GM19328 (cell line): Measurements from ENCODE around the gene ADAMTS2.
"Not testable (repeated sequence)": the region's sequence is repeated elsewhere in the genome, so short reads cannot be mapped to it uniquely, and the experiment has no call there.

Source experiments
- ATAC-seq: cut with Tn5 transposase; IDR thresholded peaks from one replicate; pipeline ENCODE4 v1.9.1; 2021; ENCODE audit warnings: mild to moderate bottlenecking, moderate library complexity; ENCODE audit not compliant: unreplicated experiment

The ADAMTS2 gene

DNA sequence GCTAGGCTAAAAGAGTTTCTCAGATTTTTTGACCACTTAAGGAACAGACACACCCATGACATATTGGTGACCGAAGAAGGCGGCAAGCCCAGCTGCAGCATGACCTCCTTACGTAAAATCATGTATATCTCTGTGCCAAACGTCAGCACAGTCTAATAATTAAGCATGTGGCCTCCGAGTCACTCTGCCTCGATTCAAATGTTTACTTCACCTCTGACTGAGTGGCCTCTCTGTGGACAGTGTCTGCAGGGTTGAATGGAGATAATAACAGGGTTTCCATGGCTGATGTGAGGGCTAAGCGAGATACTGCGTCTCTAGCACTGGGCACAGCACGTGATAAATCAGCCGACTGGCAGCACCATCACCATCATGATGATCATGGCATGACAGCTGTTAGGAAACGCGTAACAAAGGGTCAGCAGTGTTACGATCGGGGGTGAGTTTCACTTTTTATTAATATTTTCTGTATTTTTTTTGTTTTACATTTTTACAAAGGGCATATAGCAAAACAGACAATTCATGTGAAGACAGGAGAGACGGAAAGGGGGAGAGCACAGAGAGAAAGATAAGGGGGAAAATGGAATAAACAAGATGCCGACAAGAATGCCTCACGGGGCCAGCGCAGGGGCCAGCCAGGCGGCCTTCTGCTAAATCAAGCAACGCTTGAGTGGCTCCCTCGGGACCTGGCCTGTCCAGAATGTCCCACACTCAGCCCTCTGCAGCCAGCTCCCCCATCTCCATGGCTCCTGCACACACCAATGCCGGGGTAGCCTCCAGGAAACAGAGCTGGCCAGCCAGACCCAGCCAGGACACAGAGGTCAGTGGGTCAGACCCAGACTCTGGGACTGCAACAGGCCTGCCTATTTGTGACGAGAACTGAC, 60.3 kb downstream of the ADAMTS2 start:
- ATAC-seq = no peak

DNA sequence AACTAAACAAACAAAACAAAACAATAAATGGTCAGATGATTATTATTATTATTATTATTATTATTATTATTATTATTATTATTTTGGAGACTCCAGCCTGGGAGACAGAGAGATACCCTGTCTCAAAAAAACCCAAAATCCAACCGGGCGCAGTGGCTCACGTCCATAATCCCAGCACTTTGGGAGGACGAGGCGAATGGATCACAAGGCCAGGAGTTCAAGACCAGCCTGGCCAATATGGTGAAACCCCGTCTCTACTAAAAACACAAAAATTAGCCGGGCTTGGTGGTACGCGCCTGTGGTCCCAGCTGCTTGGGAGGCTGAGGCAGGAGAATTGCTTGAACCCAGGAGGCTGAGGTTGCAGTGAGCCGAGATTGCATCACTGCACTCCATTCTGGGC, 61.4 kb downstream of the ADAMTS2 start:
- ATAC-seq = not testable (repeated sequence)

DNA sequence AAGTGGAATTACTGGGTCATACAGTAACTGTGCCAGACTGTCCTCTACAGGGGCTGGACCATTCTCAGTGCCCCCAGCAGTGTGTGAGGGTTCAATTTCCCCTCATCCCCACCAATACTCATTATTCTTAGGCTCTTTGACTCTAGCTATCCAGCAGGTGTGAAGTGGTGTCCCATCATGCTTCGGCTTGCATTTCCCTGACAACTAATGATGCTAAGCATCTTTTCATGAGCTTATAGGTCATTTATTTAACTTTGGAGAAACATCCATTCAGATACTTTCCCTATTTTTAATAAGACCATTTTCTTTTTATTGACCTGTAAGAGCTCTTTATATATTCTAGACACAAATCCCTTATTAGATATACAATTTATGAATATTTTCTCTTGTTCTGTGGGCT, 63.6 kb downstream of the ADAMTS2 start:
- ATAC-seq = no peak

DNA sequence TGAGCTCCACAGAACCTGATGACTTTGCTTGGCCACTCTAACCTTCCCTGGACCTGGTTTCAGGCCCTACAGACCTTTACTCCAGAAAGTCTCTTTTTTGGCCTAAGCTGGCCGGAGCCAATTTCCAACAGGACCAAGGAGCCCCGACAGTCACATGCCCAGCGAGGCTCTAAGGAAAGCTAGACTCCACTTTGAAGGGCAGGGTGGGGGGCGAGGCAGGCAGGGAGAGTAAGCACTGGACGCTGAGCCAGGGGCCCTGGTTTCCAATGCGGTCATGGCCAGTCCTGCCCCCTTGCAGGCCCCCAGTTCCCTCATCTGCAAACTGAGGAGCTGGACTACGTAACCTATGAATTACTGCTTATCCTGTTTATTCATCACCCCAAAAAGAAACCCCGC, 65.2 kb downstream of the ADAMTS2 start:
- ATAC-seq = no peak

DNA sequence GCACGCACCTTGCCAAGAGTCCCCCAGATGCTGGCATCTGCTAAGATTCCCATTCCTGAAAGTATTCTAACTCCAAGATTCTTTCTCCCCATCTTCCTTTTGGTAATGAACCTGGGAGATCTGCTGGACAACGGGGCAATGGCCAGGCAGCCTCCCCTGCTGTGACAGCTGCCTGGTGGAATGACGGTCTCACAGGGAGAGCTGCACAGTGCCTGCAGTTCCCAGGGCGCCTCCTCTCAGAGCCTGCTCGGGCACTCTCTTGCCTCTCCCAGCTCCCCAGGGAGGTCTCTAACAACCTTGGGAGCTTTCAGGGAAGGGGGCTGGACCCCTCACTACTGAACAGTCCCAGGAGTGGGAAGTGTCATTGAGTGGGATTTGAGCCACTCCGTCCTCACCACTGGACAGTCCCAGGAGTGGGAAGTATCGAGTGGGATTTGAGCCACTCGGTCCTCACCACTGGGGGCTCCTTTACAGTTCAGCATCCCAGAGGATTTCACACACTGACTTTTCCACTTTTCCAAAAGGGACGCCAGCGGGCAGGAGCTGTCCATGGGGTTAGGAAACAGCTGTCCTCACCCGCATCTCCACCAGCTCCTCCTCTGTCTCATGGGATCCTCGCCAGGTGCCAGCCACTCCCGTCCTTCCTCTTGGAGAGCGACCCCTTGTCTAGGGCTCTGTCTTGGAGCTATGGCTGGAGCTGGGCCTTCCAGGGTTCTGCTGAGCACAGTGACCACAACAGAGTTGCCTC, 65.7 kb downstream of the ADAMTS2 start:
- no peak for ATAC-seq

DNA sequence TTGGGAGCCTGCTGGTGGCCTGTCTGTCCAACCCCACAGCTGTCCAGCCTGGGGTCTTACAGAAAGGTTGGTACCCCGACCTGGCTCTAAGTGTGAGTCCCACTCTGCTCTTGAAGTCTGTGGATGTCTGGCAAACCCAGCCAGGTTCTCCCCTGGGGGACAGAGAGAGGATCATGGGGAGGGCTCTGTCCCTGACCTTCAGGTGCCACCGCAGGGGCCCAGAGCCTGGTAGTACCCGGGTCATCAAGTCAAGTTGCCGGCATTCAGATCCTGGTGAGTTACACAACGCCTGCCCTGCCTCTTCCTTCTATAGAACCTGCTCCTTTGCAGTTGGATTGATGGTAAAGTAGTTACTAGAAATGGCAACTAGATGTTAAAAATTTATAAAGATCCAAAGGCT, 66.7 kb downstream of the ADAMTS2 start:
- no peak for ATAC-seq

DNA sequence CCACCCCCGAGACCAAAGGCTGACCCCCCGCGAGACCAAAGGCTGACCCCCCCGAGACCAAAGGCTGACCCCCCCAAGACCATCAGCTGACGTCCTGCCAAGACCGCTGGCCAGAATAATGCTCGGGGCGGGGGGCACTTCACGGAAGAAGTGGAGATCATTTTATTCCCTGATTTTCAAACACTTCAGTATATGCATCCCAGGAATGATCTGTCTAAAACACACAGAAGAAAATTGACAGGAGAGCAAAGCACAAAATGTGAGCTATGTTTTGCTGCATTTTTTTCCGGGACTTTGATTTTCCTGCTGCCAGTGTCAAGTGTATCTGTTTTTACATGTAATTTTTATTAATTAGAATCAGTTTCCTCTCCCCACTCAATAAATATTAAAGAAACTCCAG, 67.1 kb downstream of the ADAMTS2 start:
- no peak for ATAC-seq

DNA sequence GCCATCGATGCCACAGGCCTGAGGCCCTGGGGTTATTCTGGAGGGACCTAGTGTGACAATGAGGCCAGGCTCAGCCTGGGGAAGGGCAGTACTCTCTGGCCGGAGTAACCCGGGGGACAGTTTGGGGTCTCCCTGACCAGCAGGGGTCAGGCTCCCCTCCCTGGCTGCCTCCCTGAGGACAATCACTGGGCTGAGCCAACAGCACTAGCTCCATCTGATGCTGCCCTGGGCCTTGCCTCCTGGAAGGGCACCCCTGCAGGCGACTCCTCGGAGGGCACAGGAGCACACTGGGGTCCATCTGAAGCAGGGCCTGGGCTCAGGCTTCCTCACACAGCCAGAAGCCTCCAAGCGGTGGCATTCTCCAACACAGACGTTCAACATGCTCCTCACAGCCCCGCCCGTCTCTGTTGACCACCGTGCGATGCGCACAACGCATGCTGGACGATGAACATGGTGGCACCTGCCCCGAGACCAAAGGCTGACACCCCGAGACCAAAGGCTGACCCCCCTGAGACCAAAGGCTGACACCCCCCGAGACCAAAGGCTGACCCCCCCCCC, 68.3 kb downstream of the ADAMTS2 start:
- ATAC-seq = no peak

DNA sequence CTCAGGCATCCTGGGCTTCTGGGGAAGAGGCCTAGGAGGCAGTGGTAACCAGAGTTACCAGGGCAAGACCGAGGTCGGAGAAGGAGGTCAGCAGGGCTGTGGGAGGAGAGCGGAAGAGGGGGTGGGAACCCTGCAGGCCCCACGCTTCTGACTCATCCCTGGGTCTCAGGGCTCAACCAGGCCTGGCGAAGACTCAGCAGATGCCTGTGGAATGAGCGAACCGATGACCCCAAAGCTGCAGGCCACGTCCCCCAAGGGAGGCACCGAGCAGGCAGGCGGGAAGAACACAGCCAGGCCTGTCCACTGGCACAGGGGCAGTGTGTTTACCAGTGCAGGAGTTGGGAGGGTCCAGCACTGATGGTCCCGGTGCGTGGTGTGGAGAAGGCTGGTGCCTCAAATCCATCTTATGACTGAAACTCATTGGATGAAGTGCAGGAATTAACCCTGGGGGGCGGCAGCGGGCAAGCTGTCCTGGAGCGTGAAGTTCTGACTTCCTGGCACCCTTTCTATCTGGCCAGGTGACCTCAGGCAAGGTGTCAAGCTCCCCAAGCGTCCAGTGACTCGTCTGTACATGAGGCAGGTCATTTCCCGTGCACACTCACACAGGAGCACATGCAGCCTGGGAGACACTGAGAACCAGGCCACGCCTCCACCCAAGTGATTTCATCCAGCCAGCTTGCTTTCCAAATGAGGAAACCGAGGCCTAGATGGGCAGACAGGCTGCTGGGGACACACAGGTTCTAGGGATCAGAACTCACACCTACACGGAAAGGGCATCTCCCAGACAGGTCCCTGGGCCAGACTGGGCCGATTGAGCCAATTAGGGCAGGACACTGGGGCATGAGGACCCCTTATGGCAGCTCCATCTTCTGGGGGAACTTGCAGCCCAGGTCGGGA, 69.1 kb downstream of the ADAMTS2 start:
- ATAC-seq = no peak

DNA sequence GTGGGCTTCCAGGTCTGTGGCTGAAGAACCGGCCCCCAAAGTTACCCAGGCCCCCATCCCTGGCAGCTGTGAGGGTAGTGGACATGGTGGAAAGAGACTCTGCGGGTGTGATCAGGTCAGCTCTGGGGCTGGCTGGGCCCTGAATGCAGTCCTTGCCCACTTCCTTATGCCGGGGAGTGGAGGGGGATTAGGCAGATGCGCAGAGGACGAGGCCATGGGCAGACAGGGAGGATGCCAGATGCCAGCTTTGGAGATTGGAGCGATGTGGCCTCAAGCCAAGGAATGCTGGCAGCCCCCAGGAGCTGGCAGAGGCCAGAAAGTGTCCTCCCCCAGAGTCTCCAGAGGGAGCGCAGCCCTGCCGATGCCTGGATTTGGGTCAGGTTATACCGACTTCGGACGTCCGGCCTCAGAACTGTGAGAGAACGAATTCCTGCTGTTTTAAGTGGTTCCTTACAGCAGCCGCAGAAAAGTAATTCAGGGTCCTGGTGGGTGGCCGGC, 69.8 kb downstream of the ADAMTS2 start:
- ATAC-seq = no peak

DNA sequence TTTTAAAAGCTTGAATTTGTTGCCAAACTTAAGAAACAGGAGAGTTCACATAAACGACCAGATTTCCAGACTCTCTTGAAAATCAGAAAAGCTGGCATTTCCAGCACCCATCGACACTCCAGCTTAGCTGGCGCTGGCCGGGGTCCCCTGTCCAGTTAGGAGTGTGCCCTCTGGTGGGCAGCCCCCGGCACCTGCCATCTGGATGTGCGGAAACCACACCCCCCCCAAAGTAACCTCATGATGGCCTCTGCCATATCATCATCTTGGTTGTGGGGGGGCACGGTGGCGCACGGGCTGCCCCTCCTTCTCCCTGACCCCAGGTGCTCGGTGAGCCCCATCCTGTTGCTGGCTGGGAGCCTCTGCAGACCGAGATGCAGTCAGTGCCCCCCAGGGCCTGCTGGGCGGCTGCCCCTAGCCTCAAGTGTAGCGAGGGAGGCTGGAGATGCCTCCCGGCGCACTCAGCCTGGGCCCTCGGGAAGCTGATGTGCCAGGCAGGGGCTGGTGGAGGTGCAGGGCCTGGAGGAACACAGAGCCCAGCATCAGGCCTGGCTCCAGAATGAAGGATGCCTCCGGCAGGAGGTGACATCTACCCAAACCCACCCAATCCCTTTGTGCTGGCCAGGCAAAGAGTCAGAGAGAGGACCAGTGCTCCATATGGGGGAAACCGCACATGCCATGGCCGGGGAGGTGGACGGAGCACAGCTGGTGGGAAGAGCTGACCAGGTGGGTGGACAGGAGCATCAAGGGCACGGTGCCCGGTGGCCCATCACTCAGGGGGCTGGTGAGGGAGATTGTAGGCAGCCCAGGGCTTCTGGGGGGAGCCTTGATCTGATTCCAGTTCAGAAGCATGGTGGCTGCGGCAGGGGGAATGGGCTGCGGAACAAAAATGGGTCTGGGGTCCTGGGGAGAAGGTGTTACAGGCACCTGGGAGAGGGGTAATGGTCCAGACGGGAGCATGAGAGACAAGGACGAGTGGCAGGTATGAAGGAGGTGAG, 70.6 kb downstream of the ADAMTS2 start:
- ATAC-seq = no peak

DNA sequence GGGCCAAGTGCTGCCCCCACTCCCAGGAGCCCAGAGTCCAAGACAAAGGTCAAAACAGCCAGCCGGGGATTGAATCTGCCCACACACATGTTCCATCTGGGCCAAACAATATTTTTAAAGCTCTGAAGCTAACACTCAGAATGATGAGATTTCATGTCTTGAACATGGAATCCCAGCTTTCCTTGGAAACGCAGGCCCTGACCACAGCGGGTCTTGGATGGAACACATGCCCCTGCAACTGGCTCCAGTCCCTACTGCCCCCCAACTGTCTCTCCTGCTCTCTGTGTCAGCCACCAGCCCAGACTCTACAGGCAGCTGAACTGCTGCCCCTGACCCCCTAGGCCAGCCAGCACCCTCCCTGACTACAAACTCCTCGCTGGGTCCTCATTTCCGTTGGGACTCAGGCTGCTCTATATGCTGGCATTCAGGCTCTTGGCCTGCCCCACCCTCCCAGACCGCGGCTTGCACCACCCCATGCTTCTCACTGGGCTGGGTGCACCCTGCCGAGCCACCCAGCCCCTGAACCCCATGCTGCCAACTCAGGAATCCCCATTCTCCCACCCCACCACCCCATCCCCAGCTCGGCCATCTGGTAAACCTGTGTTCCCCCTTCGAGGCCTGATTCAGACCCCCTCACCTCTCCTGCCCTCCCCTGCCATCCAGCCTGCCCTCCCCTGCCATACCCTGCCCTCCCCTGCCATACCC, 71.7 kb downstream of the ADAMTS2 start:
- ATAC-seq = no peak

DNA sequence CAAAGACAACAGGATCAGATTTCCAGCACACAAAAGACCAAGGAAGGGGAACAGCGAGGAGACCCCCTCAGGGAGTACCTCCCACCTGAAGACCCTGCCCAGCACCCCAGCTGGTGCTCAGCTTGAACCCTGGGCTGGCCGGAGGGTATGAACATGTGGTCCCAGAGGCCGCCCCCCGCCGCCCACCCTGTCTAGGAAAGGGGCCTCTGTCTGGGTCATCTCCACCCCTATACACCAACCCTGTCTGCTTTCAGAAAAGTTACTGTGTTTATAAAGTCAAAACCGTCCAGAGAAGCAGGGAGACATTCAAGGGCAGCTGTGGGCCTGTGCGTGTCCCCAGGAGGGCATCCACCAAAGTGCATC, 72.2 kb downstream of the ADAMTS2 start:
- no peak for ATAC-seq

DNA sequence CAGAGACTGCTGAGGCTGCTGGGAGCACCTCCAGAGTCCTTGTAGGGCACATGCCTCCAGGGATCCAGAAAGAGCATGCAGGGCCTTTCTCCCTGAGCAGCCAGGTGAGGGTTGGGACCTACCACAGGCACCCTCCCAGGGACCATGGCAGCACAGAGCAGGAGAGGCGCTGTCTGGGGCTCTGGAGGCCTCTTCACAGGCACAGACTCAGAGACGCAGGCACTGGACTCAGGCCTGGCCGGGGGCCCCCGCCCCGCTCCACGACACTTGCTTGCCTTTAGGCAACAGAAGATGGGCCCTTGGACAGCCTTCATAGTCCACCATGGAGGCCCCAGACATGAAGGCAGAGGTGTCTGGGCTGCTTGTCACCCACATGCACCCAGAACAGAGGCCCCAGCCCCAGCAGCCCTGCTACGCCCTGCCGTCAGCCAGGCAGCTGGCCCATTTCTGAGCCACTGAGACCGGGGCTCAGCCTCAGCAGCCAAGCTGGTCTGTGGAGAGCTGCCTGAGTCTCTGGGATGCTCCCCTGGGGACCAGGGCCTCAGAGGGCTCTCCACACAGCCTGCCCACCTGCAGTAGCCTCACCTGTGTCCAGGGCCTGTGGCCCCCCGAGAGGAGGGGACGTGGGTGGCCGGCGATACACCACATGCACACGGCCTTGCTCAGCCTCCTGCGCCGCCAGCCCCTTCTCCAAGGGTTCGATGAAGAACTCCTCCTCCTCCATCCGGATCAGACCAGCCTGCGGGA, 72.8 kb downstream of the ADAMTS2 start:
- ATAC-seq = no peak

DNA sequence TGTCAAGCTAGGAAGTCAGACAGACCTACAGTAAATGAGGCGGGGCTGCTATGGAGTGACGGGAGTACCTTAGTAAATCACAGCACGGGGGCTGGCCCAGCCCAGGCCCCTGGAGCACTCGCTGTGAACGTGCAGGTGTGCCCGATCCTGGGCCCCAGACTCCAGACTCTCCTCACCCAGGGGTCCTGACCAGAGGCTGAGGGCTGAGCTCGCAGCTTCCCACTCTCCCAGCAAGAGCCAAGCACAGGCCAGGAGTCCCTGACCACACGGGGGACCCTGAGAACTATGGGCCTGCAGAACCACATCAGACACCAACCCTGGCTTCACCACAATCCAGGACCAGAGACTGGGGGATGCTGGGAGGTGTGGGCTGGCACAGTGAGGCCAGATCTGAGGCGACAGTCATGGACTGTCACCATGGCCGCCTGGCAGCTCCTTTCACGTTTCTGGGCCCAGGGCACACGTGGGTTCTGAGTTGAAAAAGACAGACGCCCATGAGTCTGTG, 73.4 kb downstream of the ADAMTS2 start:
- no peak for ATAC-seq

DNA sequence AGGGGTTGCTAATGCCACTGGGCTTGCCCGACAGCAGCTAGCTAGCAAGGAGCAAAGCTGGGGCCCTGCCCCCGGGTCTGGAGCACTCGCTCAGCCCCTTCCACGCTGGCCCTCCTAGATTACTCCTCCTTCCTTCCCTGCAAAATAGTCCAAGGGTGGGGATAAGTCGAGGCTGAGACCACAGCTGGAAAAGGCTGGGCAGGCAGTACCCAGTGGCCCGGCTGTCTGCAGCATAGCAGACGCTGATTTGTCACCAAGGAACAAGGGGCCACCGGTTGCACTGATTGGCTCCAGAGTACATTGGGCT, 73.9 kb downstream of the ADAMTS2 start:
- no peak for ATAC-seq

DNA sequence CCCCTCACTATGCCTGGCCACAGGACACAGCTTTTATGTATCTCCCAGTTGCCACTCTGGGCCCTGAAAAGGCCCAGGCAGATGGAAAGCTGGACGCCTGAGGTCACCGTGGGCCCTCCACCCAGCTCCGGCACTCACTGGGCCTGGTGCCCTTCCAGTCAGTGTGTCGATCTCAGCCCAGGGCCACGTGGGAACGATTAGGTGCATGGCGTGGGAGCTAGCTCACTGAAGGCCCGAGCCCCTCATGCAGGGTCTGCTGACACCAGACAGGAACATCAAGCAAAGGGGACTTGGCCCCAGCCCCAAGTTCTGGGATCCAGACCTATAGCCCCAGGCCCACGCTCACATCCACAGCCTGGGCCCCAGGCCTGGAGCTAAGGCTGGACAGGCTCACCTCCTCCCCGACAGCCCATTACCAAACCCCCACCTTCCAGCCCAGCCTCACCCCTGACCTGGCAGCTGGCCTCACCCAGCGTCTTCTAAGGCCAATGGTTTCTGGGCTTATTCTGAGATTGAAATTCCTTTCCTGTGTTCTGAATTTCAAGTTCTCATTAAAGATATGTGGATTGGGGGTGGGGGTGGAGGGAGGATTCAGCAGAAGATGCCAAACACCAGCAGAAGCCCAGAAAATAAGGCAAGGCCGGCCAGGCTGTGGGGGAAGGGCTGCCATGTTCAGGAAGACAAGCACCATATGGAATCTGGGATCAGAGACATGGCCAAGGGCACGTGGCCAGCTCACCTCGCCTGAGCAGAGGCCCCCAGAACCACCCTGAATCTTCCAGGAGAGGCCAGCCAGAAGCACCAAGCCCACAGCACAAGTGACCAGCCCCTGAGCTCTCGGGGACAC, 74.5 kb downstream of the ADAMTS2 start:
- ATAC-seq = no peak
